Neural crest cell (in vitro differentiated cells): ENCODE data around the gene VANGL1. TPM values are rescaled to one million over a fixed set of nuclear protein-coding genes. Genes with fewer than 3 reads are reported as not detected.

Source experiments
- DNase-seq: peaks from one replicate; pipeline ENCODE4 v3.0.0; 2021; ENCODE audit warnings: low read depth, mixed read lengths, low spot score
- H3K27ac Mint-ChIP-seq: one replicate; pipeline ENCODE4 v1.8.0; 2021; ENCODE audit warnings: mild to moderate bottlenecking, mixed read lengths; ENCODE audit not compliant: unreplicated experiment
- H3K27me3 Mint-ChIP-seq: 2 replicates; pipeline ENCODE4 v1.8.0; 2021; ENCODE audit warnings: low read depth, mild to moderate bottlenecking, mixed read lengths
- H3K36me3 Mint-ChIP-seq: 2 replicates; pipeline ENCODE4 v1.8.0; 2021; ENCODE audit warnings: low read depth, mild to moderate bottlenecking, mixed read lengths
- H3K4me1 Mint-ChIP-seq: 2 replicates; pipeline ENCODE4 v1.8.0; 2021; ENCODE audit warnings: mixed read lengths
- H3K4me3 Mint-ChIP-seq: one replicate; pipeline ENCODE4 v1.8.0; 2021; ENCODE audit warnings: mild to moderate bottlenecking, mixed read lengths
- H3K9me3 Mint-ChIP-seq: 2 replicates; pipeline ENCODE4 v1.8.0; 2021; ENCODE audit warnings: mixed read lengths
- total RNA-seq: library from RNA; stranded (reverse); gene quantifications from 2 replicates; pipeline ENCODE4 v1.2.1, GENCODE V29; 2021
- TF ChIP-seq, protein P1 (sequence below): fragments of 200-600 bp; sonication (generic); conservative IDR thresholded peaks from 2 replicates; pipeline ENCODE4 v1.5.0; 2021; ENCODE audit warnings: antibody characterized with exemption, mild to moderate bottlenecking

Gene VANGL1
- total RNA-seq, 1 donor from 2014 or later: 5.4 TPM

DNA sequence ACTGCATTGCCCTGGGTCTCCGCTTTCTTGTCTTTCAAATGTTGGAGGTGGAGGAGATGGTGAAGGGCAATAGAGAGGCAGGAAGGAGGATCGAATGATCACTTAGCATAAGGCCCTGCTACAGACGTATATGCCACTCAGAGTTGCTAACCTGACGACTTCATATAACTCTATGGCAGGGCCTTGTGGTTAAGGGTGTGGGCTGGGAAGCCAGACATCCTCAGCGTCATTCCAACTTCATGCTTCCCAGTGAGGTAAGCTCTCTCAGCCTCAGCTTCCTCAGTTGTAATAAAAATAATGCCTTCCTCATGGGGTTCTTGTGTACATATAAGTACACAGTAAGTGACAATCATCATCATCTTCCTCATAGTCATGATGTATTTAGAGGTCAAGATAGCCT lies 72.1 kb downstream of the VANGL1 start:
- no peak for DNase-seq
- no peaks in the 10 kb centered on the region for H3K9me3 Mint-ChIP-seq
- H3K4me1 Mint-ChIP-seq: no peaks in the 10 kb centered on the region
- no peaks in the 10 kb centered on the region for H3K36me3 Mint-ChIP-seq
- H3K27ac Mint-ChIP-seq: no peak overlapping the region
- H3K4me3 Mint-ChIP-seq: no peak overlapping the region
- peaks cover 2% of the 10 kb centered on the region for H3K27me3 Mint-ChIP-seq
- TF ChIP-seq, protein P1, sequence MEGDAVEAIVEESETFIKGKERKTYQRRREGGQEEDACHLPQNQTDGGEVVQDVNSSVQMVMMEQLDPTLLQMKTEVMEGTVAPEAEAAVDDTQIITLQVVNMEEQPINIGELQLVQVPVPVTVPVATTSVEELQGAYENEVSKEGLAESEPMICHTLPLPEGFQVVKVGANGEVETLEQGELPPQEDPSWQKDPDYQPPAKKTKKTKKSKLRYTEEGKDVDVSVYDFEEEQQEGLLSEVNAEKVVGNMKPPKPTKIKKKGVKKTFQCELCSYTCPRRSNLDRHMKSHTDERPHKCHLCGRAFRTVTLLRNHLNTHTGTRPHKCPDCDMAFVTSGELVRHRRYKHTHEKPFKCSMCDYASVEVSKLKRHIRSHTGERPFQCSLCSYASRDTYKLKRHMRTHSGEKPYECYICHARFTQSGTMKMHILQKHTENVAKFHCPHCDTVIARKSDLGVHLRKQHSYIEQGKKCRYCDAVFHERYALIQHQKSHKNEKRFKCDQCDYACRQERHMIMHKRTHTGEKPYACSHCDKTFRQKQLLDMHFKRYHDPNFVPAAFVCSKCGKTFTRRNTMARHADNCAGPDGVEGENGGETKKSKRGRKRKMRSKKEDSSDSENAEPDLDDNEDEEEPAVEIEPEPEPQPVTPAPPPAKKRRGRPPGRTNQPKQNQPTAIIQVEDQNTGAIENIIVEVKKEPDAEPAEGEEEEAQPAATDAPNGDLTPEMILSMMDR: no peak

DNA sequence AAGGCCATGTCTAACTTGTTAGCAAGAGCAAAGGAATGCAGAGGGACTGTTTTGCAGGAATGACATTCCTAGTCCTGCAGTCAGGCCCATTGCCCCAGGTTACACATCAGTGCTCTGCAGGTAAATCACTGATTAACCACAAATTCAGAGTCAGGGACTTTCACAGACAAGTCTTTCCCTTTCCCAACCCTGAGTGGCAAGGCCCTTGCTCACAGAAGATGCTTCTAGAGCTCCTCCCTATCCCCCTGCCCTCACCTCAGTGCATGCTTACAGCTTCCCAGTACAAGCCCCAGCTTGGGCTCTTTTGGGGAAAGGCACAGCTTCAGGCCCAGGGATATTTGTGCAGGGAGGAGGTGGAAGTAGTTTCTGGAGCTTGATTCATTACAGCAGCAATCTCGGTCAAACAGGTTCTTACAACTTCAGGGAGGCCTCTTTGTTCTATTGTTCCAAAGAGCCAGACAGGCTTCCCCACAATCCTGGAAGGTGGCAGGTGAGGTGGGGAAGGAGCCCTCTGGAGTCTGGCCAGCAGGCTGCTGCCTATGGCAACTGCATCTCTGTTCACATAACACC lies 72.9 kb downstream of the VANGL1 start:
- DNase-seq: no peak
- H3K27ac Mint-ChIP-seq: no peak overlapping the region
- no peak overlapping the region for H3K4me3 Mint-ChIP-seq
- H3K36me3 Mint-ChIP-seq: no peaks in the 10 kb centered on the region
- H3K4me1 Mint-ChIP-seq: no peaks in the 10 kb centered on the region
- TF ChIP-seq, protein P1: no peak
- H3K9me3 Mint-ChIP-seq: no peaks in the 10 kb centered on the region
- peaks cover 1% of the 10 kb centered on the region for H3K27me3 Mint-ChIP-seq

DNA sequence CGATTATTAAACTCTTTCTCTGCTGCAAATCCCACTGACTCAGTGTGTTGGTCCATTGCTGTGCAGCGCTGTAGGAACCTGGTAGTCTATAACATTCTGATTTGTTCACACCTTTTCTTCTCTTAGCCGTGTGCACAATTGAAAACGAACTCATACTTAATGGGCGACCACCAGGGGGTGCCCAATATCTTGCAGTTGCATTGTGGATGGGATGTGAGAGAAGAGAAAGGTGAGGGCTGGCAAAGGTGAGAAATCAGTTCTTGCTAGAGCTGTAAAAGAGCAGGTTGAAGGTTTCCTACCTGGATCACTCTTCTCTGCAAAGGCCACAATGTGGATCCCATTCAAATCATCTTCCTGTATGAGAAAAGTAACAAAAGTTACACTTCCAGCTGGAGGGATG lies 75.8 kb downstream of the VANGL1 start:
- Mint-ChIP-seq H3K4me1 (no peaks in the 10 kb centered on the region), H3K36me3 (no peaks in the 10 kb centered on the region), H3K9me3 (no peaks in the 10 kb centered on the region), H3K27me3 (no peaks in the 10 kb centered on the region), H3K27ac (no peak overlapping the region), H3K4me3 (no peak overlapping the region)
- DNase-seq: peak; percentile 36
- TF ChIP-seq, protein P1: peak; percentile 61

DNA sequence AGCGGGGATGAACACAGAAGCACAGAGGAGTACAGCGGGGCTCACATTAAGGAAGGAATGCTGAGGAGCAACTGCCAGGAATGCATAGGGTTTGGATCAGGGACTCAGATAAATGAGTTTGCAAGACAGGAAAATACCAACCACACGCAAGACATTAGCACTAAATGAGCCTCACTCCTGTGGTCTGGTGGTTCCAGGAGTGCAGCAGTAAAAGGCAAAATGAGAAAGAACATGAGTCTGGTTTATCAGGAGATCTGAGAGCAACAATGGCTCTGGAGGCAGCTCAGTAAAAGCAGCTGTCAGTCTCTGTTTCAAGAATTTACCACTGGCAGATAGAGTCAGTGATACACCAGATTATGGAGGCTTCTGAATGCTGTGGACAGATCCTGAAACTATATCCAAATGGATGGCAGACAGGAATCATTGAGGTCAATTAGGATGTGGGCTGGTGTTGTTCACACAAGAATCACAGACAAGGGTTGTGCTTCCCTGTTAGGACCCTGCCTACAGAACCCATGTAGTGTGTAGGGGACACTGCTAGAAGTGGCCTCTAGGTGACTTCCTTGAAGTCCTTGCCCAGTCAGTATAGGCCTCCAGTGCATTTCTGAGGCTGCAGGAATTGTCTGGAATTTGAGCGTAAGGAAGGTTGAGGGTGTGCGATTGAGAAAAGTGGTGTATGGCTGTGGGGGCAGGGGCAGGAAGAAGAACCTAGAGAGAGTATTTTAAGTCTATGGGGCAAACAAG lies 76.4 kb downstream of the VANGL1 start:
- TF ChIP-seq, protein P1: no peak
- Mint-ChIP-seq H3K4me1 (no peaks in the 10 kb centered on the region), H3K27me3 (no peaks in the 10 kb centered on the region), H3K27ac (no peak overlapping the region), H3K36me3 (no peaks in the 10 kb centered on the region), H3K9me3 (no peaks in the 10 kb centered on the region), H3K4me3 (no peak overlapping the region)
- no peak for DNase-seq

DNA sequence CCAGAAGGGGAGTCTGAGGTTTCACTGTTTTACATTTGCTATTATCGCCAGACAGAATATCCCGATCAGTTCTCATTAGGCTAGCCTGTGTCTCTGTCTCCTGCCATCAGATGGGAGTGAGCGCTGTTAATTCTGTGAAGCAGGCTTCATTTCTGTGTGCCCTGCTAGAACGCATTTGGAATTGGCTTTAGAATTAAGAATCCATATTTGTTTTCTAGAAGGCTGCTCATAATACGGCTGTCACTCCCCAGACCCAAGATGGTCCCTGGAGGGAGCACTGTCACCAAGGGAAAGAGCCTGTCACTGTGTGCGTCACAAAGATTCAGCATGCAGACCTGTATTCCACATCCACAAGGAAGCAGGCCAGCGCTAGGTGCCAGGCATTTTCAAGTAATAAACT lies 77.5 kb downstream of the VANGL1 start:
- no peak for DNase-seq
- Mint-ChIP-seq H3K36me3 (no peaks in the 10 kb centered on the region), H3K4me3 (no peak overlapping the region), H3K27ac (no peak overlapping the region), H3K4me1 (no peaks in the 10 kb centered on the region), H3K27me3 (no peaks in the 10 kb centered on the region), H3K9me3 (no peaks in the 10 kb centered on the region)
- TF ChIP-seq, protein P1: no peak
